Measurements from ENCODE around the gene S100A11. TPM values are rescaled to one million over a fixed set of nuclear protein-coding genes. Genes with fewer than 3 reads are reported as not detected.

The S100A11 gene
- total and polyA plus RNA-seq, 9 of the 15 experiments (the other 6 are each of a cell fraction or from before 2014, with no cell fraction given): 131 to 808 (median 235) TPM

- TF ChIP-seq ETV6 (IDR thresholded peaks at IDR 0.05; ENCODE audit: borderline replicate concordance in 1 of 2, low read depth in 2 of 2, low read length in 1 of 2) (no peak), ETV6 (CRISPR knock-in tag; IDR thresholded peaks at IDR 0.05; ENCODE audit: borderline replicate concordance) (no peak), KDM1A (IDR thresholded peaks at IDR 0.05) (no peak; a peak in 1 of 4 replicates), POLR3G (IDR thresholded peaks at IDR 0.05; ENCODE audit: extremely low read depth, insufficient read length, insufficient replicate concordance) (no peak), SMARCE1 (IDR thresholded peaks at IDR 0.05) (peak; percentile 73; the same call in 1 of the 2 replicates), FOXO4 (CRISPR knock-in tag; IDR thresholded peaks at IDR 0.05) (no peak), ATF2 (CRISPR knock-in tag; IDR thresholded peaks at IDR 0.05) (no peak), MLX (CRISPR knock-in tag; conservative IDR thresholded peaks at IDR 0.05) (no peak), ERF (CRISPR knock-in tag; IDR thresholded peaks at IDR 0.05) (no peak), RBM34 (IDR thresholded peaks at IDR 0.05; ENCODE audit: borderline replicate concordance, insufficient read depth, low read length) (no peak), ZNF609 (CRISPR knock-in tag; IDR thresholded peaks at IDR 0.05; ENCODE audit: borderline replicate concordance) (no peak), SAFB2 (IDR thresholded peaks at IDR 0.05; ENCODE audit: borderline replicate concordance, low read depth, low read length, severe bottlenecking) (no peak), MAX (CRISPR knock-in tag; IDR thresholded peaks at IDR 0.05) (no peak), UBTF (IDR thresholded peaks at IDR 0.05; ENCODE audit: borderline replicate concordance in 1 of 2, low read depth in 2 of 2, low read length in 2 of 2) (0 out of 4 replicates have a peak, but pooled peaks of 1 of the 2 experiments have one; percentile 18)
Measured at GRCh38 chr1:152034654-152035538, 1.9 kb downstream of the S100A11 start (continued).
